ENCODE results near the gene CD300LD. TPM values are rescaled to one million over a fixed set of nuclear protein-coding genes. Genes with fewer than 3 reads are reported as not detected.

The CD300LD gene
- total and polyA plus RNA-seq, 2 experiments from 2014 or later: not detected

DNA sequence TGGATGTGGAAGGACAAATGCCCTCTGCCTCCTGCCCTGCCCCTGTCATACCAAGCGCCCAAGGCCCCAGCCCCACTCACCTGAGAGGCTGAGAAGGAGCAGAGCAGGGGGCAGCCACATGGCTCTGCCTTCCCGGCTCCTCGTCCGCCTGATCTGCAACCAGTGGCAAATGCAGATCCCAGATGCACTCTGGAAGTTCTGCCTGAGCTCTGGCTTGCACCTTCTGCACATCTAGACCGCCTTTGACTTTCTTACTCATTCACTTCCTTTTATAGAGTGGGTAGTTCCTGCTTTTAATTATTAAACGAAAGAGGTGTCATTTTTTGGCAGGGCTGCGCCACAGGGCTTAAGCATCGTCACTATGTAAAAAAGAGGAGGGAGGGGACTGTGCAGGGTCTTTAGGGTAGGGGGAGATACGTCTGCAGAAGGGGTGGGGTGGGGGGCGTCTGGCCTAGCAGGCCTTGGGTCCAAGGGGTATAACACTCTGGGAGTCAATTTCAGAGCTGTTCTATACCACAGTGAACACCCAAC is 60.8 kb downstream of the CD300LD start, which contains the start of gene CD300LB:
TSS of gene CD300LB (minus strand) at position 245 of the 531 bp plus-strand sequence. CDS start at position 120, 125 bp downstream.
- Histone ChIP-seq H3K27me3 (no peaks in the 10 kb centered on the region), H3K4me2 (no peak within 1 kb of the TSS), H4K20me1 (ENCODE audit: insufficient read depth, poor library complexity, severe bottlenecking) (no peaks in the 10 kb centered on the region), H2AFZ (no peak within 1 kb of the TSS), H3K9me3 (ENCODE audit: low read depth) (no peaks in the 10 kb centered on the region), H3K9me2 (replicated peaks; ENCODE audit: insufficient read depth) (no peaks in the 10 kb centered on the region), H3K27ac (no peak within 1 kb of the TSS), H3K4me1 (ENCODE audit: insufficient read depth) (no peaks in the 10 kb centered on the region), H3K36me3 (replicated peaks; ENCODE audit: insufficient read depth, low read depth) (no peaks in the 10 kb centered on the region), H3K79me2 (no peaks in the 10 kb centered on the region), H3K4me3 (no peak within 1 kb of the TSS)
- no peak for DNase-seq (ENCODE audit: low spot score)
- 80% methylated on average over 10 of the region's 10 CpGs for WGBS (ENCODE audit: low lambda C conversion rate, missing lambda C conversion rate)
- TF ChIP-seq EZH2 (IDR thresholded peaks at IDR 0.05; ENCODE audit: borderline replicate concordance) (no peak), EZH2phosphoT487 (IDR thresholded peaks at IDR 0.05; ENCODE audit: low read depth, severe bottlenecking, unreplicated experiment) (no peak)
- TF ChIP-seq, protein P1, sequence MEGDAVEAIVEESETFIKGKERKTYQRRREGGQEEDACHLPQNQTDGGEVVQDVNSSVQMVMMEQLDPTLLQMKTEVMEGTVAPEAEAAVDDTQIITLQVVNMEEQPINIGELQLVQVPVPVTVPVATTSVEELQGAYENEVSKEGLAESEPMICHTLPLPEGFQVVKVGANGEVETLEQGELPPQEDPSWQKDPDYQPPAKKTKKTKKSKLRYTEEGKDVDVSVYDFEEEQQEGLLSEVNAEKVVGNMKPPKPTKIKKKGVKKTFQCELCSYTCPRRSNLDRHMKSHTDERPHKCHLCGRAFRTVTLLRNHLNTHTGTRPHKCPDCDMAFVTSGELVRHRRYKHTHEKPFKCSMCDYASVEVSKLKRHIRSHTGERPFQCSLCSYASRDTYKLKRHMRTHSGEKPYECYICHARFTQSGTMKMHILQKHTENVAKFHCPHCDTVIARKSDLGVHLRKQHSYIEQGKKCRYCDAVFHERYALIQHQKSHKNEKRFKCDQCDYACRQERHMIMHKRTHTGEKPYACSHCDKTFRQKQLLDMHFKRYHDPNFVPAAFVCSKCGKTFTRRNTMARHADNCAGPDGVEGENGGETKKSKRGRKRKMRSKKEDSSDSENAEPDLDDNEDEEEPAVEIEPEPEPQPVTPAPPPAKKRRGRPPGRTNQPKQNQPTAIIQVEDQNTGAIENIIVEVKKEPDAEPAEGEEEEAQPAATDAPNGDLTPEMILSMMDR (IDR thresholded peaks at IDR 0.05; ENCODE audit: poor library complexity): no peak

DNA sequence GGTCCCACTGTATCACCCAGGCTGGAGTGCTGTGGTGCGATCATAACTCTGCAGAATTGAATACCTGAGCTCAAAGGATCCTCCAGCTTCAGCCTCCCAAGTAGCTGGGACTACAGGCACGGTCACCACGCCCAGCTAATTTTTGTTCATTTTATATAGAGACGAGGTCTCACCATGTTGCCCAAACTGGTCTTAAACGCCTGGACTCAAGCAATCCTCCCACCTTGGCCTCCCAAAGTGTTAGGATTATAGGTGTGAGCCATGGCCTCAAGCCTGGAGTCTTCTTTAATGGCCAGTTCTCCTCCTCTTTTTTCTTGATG is 61.3 kb downstream of the CD300LD start:
- Histone ChIP-seq H3K27me3 (no peaks in the 10 kb centered on the region), H3K4me1 (ENCODE audit: insufficient read depth) (no peaks in the 10 kb centered on the region), H3K9me2 (replicated peaks; ENCODE audit: insufficient read depth) (no peaks in the 10 kb centered on the region), H3K4me3 (no peak overlapping the region), H3K27ac (no peak overlapping the region), H4K20me1 (ENCODE audit: insufficient read depth, poor library complexity, severe bottlenecking) (no peaks in the 10 kb centered on the region), H2AFZ (no peak overlapping the region), H3K79me2 (no peaks in the 10 kb centered on the region), H3K9me3 (ENCODE audit: low read depth) (no peaks in the 10 kb centered on the region), H3K36me3 (replicated peaks; ENCODE audit: insufficient read depth, low read depth) (no peaks in the 10 kb centered on the region), H3K4me2 (no peak overlapping the region)
- no peak for TF ChIP-seq EZH2 (IDR thresholded peaks at IDR 0.05; ENCODE audit: borderline replicate concordance)
- no peak for DNase-seq (ENCODE audit: low spot score)
- WGBS (ENCODE audit: low lambda C conversion rate, missing lambda C conversion rate): 86% methylated on average over 5 of the region's 5 CpGs

Other genes with a start within 250 kb of the CD300LD start
- 1.3 TPM in 1 of 2 replicates, not detected in the other for gene BTBD17, start 230.4 kb downstream of the CD300LD start, total RNA-seq
- gene BTBD17, start 230.4 kb downstream of the CD300LD start, polyA plus RNA-seq: 0.39 TPM in 1 of 2 replicates, not detected in the other
- gene GPR142, start 224.8 kb downstream of the CD300LD start, total RNA-seq: not detected in 2 replicates
- gene GPR142, start 224.8 kb downstream of the CD300LD start, polyA plus RNA-seq: not detected in 2 replicates
- 150 and 159 TPM in 2 replicates for gene GPRC5C, start 160.2 kb downstream of the CD300LD start, total RNA-seq
- gene GPRC5C, start 160.2 kb downstream of the CD300LD start, polyA plus RNA-seq: 233 and 237 TPM in 2 replicates
- 0.20 and 1.1 TPM in 2 replicates for gene CD300A, start 125.6 kb downstream of the CD300LD start, total RNA-seq
- 0.22 and 0.47 TPM in 2 replicates for gene CD300A, start 125.6 kb downstream of the CD300LD start, polyA plus RNA-seq
- gene CD300LB, start 60.8 kb downstream of the CD300LD start, total RNA-seq: not detected in 2 replicates
- gene CD300LB, start 60.8 kb downstream of the CD300LD start, polyA plus RNA-seq: not detected in 2 replicates
- 0.43 TPM in 1 of 2 replicates, not detected in the other for gene CD300C, start 46.2 kb downstream of the CD300LD start, total RNA-seq
- 0.47 and 0.96 TPM in 2 replicates for gene CD300C, start 46.2 kb downstream of the CD300LD start, polyA plus RNA-seq
- gene CD300H, start 24.8 kb downstream of the CD300LD start, total RNA-seq: 0.67 TPM in 1 of 2 replicates, not detected in the other
- 0.28 TPM in 1 of 2 replicates, not detected in the other for gene CD300H, start 24.8 kb downstream of the CD300LD start, polyA plus RNA-seq
- gene CD300E, start 31.5 kb upstream of the CD300LD start, total RNA-seq: 0.03 TPM in 1 of 2 replicates, not detected in the other
- gene CD300E, start 31.5 kb upstream of the CD300LD start, polyA plus RNA-seq: 0.37 TPM in 1 of 2 replicates, not detected in the other
- gene CD300LF, start 120.6 kb upstream of the CD300LD start, total RNA-seq: 0.32 TPM in 1 of 2 replicates, not detected in the other
- gene CD300LF, start 120.6 kb upstream of the CD300LD start, polyA plus RNA-seq: 0.44 and 0.85 TPM in 2 replicates
- 5.9 and 6.1 TPM in 2 replicates for gene RAB37, start 145.0 kb upstream of the CD300LD start, total RNA-seq
- gene RAB37, start 145.0 kb upstream of the CD300LD start, polyA plus RNA-seq: 7.0 and 11.8 TPM in 2 replicates
- 263 and 269 TPM in 2 replicates for gene NHERF1, start 156.3 kb upstream of the CD300LD start, total RNA-seq
- 712 and 763 TPM in 2 replicates for gene NHERF1, start 156.3 kb upstream of the CD300LD start, polyA plus RNA-seq
- gene NAT9, start 184.1 kb upstream of the CD300LD start, total RNA-seq: 28.6 and 29.2 TPM in 2 replicates
- gene NAT9, start 184.1 kb upstream of the CD300LD start, polyA plus RNA-seq: 34.8 and 62.9 TPM in 2 replicates